ENCODE results near the gene BUB1B.

- TF ChIP-seq CTCF (IDR thresholded peaks at IDR 0.05) (no peak), TCF7L2 (IDR thresholded peaks at IDR 0.05; ENCODE audit: low read depth, low read length) (no peak), REST (IDR thresholded peaks at IDR 0.05; ENCODE audit: insufficient read depth in 1 of 2, low read depth in 2 of 2, low read length in 1 of 2) (no peak), POLR2AphosphoS5 (IDR thresholded peaks at IDR 0.05; ENCODE audit: low read depth, low read length) (no peak), SIN3A (IDR thresholded peaks at IDR 0.05; ENCODE audit: borderline replicate concordance, insufficient read depth, low read depth, low read length) (no peak)
These were observed 10.5 kb upstream of the BUB1B start for GRCh38 chr15:40150163-40150925.

Measured in Panc1 (cell line).